ENCODE data around the gene NMNAT3.

- no peak for TF ChIP-seq POLR2AphosphoS5 (IDR thresholded peaks at IDR 0.05)
- TF ChIP-seq, protein P1, sequence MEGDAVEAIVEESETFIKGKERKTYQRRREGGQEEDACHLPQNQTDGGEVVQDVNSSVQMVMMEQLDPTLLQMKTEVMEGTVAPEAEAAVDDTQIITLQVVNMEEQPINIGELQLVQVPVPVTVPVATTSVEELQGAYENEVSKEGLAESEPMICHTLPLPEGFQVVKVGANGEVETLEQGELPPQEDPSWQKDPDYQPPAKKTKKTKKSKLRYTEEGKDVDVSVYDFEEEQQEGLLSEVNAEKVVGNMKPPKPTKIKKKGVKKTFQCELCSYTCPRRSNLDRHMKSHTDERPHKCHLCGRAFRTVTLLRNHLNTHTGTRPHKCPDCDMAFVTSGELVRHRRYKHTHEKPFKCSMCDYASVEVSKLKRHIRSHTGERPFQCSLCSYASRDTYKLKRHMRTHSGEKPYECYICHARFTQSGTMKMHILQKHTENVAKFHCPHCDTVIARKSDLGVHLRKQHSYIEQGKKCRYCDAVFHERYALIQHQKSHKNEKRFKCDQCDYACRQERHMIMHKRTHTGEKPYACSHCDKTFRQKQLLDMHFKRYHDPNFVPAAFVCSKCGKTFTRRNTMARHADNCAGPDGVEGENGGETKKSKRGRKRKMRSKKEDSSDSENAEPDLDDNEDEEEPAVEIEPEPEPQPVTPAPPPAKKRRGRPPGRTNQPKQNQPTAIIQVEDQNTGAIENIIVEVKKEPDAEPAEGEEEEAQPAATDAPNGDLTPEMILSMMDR (IDR thresholded peaks at IDR 0.05), result no peak
- no peak for TF ChIP-seq POLR2A (IDR thresholded peaks at IDR 0.05)
- no peak for TF ChIP-seq EP300 (IDR thresholded peaks at IDR 0.05)
Measured at GRCh38 chr3:139558351-139559266, 119.2 kb downstream of the NMNAT3 start.
